H1 (cell line): ENCODE measurements around the gene TPRG1L. TPM values are rescaled to one million over a fixed set of nuclear protein-coding genes. Genes with fewer than 3 reads are reported as not detected.
A peak's percentile ranks its signal among the peaks of the same experiment; 100 is the strongest.

ENCODE experiments used
- CTCF ChIA-PET: fragments of 300-600 bp; sonication (Branson Sonifier 250); formaldehyde crosslinking; loops from one replicate; lab custom pipeline; 2021; ENCODE audit not compliant: partially characterized antibody; lab: Charles Lee
- POLR2A ChIA-PET: fragments of 300-600 bp; sonication (Branson Sonifier 250); formaldehyde crosslinking; loops from one replicate; lab custom pipeline; 2021; ENCODE audit warnings: inconsistent platforms; ENCODE audit not compliant: partially characterized antibody; lab: Charles Lee
- DNase-seq, 2 experiments: peaks; one replicate each; pipeline versions ENCODE4 v3.0.0 to v3.0.0-alpha.2; 2010 to 2022; ENCODE audit warnings: low spot score in 2 of 2, low read depth in 1 of 2, mixed read lengths in 1 of 2
- FAIRE-seq: peaks from 2 replicates; lab custom pipeline; 2011; peaks lifted over from hg19 to GRCh38; lab: Jason Lieb, UNC
- H2AFZ ChIP-seq: 2 replicates; pipeline ENCODE4 v1.8.1; 2012; ENCODE audit warnings: low read length, inconsistent platforms
- H2AK5ac ChIP-seq: 2 replicates; pipeline ENCODE4 v1.6.1; 2013; ENCODE audit warnings: low read depth, low read length
- H2BK120ac ChIP-seq: replicated peaks from 2 replicates; pipeline ENCODE3; 2013; ENCODE audit warnings: low read depth, low read length, inconsistent platforms
- H2BK12ac ChIP-seq: 2 replicates; pipeline ENCODE4 v1.6.1; 2013; ENCODE audit warnings: low read depth, low read length
- H2BK15ac ChIP-seq: 2 replicates; pipeline ENCODE4 v1.6.1; 2013; ENCODE audit warnings: low read length
- H2BK20ac ChIP-seq: 2 replicates; pipeline ENCODE4 v1.6.1; 2013; ENCODE audit warnings: low read length
- H2BK5ac ChIP-seq: 2 replicates; pipeline ENCODE4 v1.6.1; 2013; ENCODE audit warnings: low read depth, low read length
- H3K14ac ChIP-seq: 2 replicates; pipeline ENCODE4 v1.6.1; 2013; ENCODE audit warnings: inconsistent platforms; ENCODE audit not compliant: insufficient read length
- H3K18ac ChIP-seq: 2 replicates; pipeline ENCODE4 v1.6.1; 2013; ENCODE audit warnings: low read length; ENCODE audit errors: extremely low read depth
- H3K23ac ChIP-seq: 2 replicates; pipeline ENCODE4 v1.6.1; 2013; ENCODE audit warnings: inconsistent platforms; ENCODE audit not compliant: insufficient read length
- H3K23me2 ChIP-seq: 2 replicates; pipeline ENCODE4 v1.6.1; 2013; ENCODE audit warnings: low read depth, low read length
- H3K27ac ChIP-seq: 2 replicates; pipeline ENCODE4 v1.6.1; 2011; ENCODE audit warnings: low read depth, low read length, inconsistent platforms
- H3K27me3 ChIP-seq, 4 experiments: replicated peaks in 1 of 4; 1 replicate in 1 of 4; 2 replicates in 3 of 4; pipeline versions ENCODE4 v1.6.1 to v1.8.1; 2011 to 2013; ENCODE audit warnings: low read length in 3 of 4, mild to moderate bottlenecking in 3 of 4, inconsistent platforms in 2 of 4, mixed read lengths in 2 of 4, moderate library complexity in 1 of 4; ENCODE audit not compliant: control insufficient read depth in 3 of 4, insufficient read depth in 3 of 4; ENCODE audit errors: extremely low read depth in 1 of 4
- H3K36me3 ChIP-seq, 4 experiments: 2 replicates each; pipeline versions ENCODE4 v1.6.1 to v1.8.1; 2011 to 2013; ENCODE audit warnings: mild to moderate bottlenecking in 4 of 4, low read length in 3 of 4, moderate library complexity in 2 of 4, control low read depth in 1 of 4, inconsistent platforms in 1 of 4; ENCODE audit not compliant: insufficient read depth in 4 of 4, control insufficient read depth in 2 of 4
- H3K4ac ChIP-seq: replicated peaks from 2 replicates; pipeline ENCODE3; 2013; ENCODE audit warnings: low read length, low read depth, mixed read lengths, inconsistent platforms; ENCODE audit not compliant: insufficient read length
- H3K4me1 ChIP-seq, 4 experiments: replicated peaks in 1 of 4; 1 replicate in 1 of 4; 2 replicates in 3 of 4; pipeline versions ENCODE4 v1.6.1 to v1.8.1; 2011 to 2013; ENCODE audit warnings: low read length in 3 of 4, inconsistent platforms in 2 of 4, mixed read lengths in 1 of 4; ENCODE audit not compliant: insufficient read depth in 4 of 4, control insufficient read depth in 3 of 4
- H3K4me2 ChIP-seq, 2 experiments: 2 replicates each; pipeline versions ENCODE4 v1.6.1 to v1.8.1; 2011 to 2013; ENCODE audit warnings: low read depth in 2 of 2, low read length in 2 of 2, control low read depth in 1 of 2, inconsistent platforms in 1 of 2, mild to moderate bottlenecking in 1 of 2; ENCODE audit not compliant: insufficient read depth in 1 of 2
- H3K4me3 ChIP-seq, 4 experiments: fragments of 200-600, 300-600 bp in 1 of 4; sonication (generic), shearing (Covaris generic), sonication (Bioruptor Twin) in 1 of 4; 2 replicates each; pipeline versions ENCODE4 v1.5.1 to v1.8.1; 2011 to 2016; ENCODE audit warnings: low read length in 4 of 4, low read depth in 3 of 4, control low read depth in 2 of 4, inconsistent platforms in 2 of 4, mild to moderate bottlenecking in 2 of 4, mixed read lengths in 1 of 4, moderate library complexity in 1 of 4; ENCODE audit not compliant: insufficient read depth in 2 of 4; ENCODE audit errors: extremely low read depth in 1 of 4
- H3K56ac ChIP-seq: replicated peaks from 2 replicates; pipeline ENCODE3; 2013; ENCODE audit warnings: low read depth, mild to moderate bottlenecking, mixed read lengths, low read length, inconsistent platforms; ENCODE audit not compliant: insufficient read length
- H3K79me1 ChIP-seq: 2 replicates; pipeline ENCODE4 v1.6.1; 2013; ENCODE audit warnings: low read depth, low read length, control low read depth
- H3K79me2 ChIP-seq, 2 experiments: 2 replicates each; pipeline versions ENCODE4 v1.6.1 to v1.8.1; 2012 to 2013; ENCODE audit warnings: low read length in 2 of 2, mild to moderate bottlenecking in 2 of 2, inconsistent platforms in 1 of 2; ENCODE audit not compliant: insufficient read depth in 2 of 2, control insufficient read depth in 1 of 2
- H3K9ac ChIP-seq, 4 experiments: replicated peaks in 1 of 4; 1 replicate in 1 of 4; 2 replicates in 3 of 4; pipeline versions ENCODE4 v1.6.1 to v1.8.1; 2011 to 2013; ENCODE audit warnings: low read depth in 3 of 4, low read length in 3 of 4, control low read depth in 2 of 4, mild to moderate bottlenecking in 2 of 4, moderate library complexity in 2 of 4, inconsistent platforms in 1 of 4; ENCODE audit errors: extremely low read depth in 1 of 4
- H3K9me3 ChIP-seq, 2 experiments: 2 replicates each; pipeline versions ENCODE4 v1.6.1 to v1.8.1; 2012 to 2013; ENCODE audit warnings: mild to moderate bottlenecking in 2 of 2, moderate library complexity in 2 of 2, control low read depth in 1 of 2, inconsistent platforms in 1 of 2, low read depth in 1 of 2, low read length in 1 of 2, mixed read lengths in 1 of 2; ENCODE audit not compliant: insufficient read depth in 2 of 2
- H4K20me1 ChIP-seq, 2 experiments: replicated peaks in 1 of 2; 2 replicates each; pipeline versions ENCODE3 to v1.8.1; 2011 to 2013; ENCODE audit warnings: inconsistent platforms in 2 of 2, low read length in 2 of 2, mild to moderate bottlenecking in 1 of 2; ENCODE audit not compliant: insufficient read depth in 2 of 2, control insufficient read depth in 1 of 2
- H4K5ac ChIP-seq: 2 replicates; pipeline ENCODE4 v1.6.1; 2013; ENCODE audit warnings: low read length, low read depth, mixed read lengths, inconsistent platforms; ENCODE audit not compliant: insufficient read length
- H4K8ac ChIP-seq: 2 replicates; pipeline ENCODE4 v1.8.0; 2013; ENCODE audit warnings: mild to moderate bottlenecking, moderate library complexity, low read length, inconsistent platforms; ENCODE audit not compliant: insufficient read depth; ENCODE audit errors: extremely low read depth
- H4K91ac ChIP-seq: replicated peaks from 2 replicates; pipeline ENCODE3; 2013; ENCODE audit warnings: low read length, mixed read lengths, inconsistent platforms; ENCODE audit not compliant: insufficient read length
- BRCA1 ChIP-seq: IDR thresholded peaks from 2 replicates; pipeline ENCODE4 v1.6.1; 2012; ENCODE audit warnings: low read depth, low read length, improper control_type of control experiment
- GABPA ChIP-seq: IDR thresholded peaks from 2 replicates; pipeline ENCODE4 v1.6.1; 2011; ENCODE audit warnings: mild to moderate bottlenecking, low read length, moderate library complexity, borderline replicate concordance; ENCODE audit not compliant: insufficient read depth
- WGBS, 2 experiments: shearing (Covaris generic) in 1 of 2; methylation state at CpG; one replicate each; pipeline versions ENCODE4 v1.1.6 to v1.1.7; 2013 to 2015; ENCODE audit warnings: low lambda C conversion rate in 2 of 2, mixed read lengths in 2 of 2, inconsistent platforms in 1 of 2, low coverage in 1 of 2, missing lambda C conversion rate in 1 of 2; ENCODE audit not compliant: insufficient replicate concordance in 2 of 2, insufficient coverage in 1 of 2, insufficient read length in 1 of 2; ENCODE audit errors: extremely low coverage in 1 of 2, missing lambda C conversion rate in 1 of 2; 5-methylcytosine and 5-hydroxymethylcytosine counted together
- polyA plus RNA-seq, 7 experiments: library from polyadenylated mRNA; depleted of rRNA in 3 of 7; stranded (reverse) in 5 of 7; unstranded in 2 of 7; fragments of >200 nt in 5 of 7; fragments of 200-250 nt in 2 of 7; gene quantifications; 1 replicate in 5 of 7; 2 replicates in 1 of 7; 4 replicates in 1 of 7; pipeline versions ENCODE4 v1.2.1 to v1.2.3, GENCODE V29; 2011 to 2013; ENCODE audit warnings: missing spikeins in 2 of 7, mixed read lengths in 2 of 7
- total RNA-seq: library from RNA; stranded (reverse); fragmentation: NEBNext Ultra II Directional; extraction: Animal tissue kit (Norgen Biotek cat#: 25700); gene quantifications from 2 replicates; pipeline ENCODE4 v1.2.1, GENCODE V29; 2021

TPRG1L gene
- total and polyA plus RNA-seq, 2 of the 8 experiments (the other 6 are each of a cell fraction or from before 2014, with no cell fraction given), result 21.7 to 22.3 TPM

- Histone ChIP-seq H2BK20ac (no peak overlapping the region), H2BK5ac (peak overlapping the region; percentile 60), H3K4me2 (peak overlapping the region in 1 of 2 experiments; percentile 38; a peak in 1 of 4 replicates), H3K14ac (no peak overlapping the region), H4K5ac (peak overlapping the region; percentile 10), H3K79me2 (no peaks in the 10 kb centered on the region), H2BK12ac (0 out of 2 replicates have a peak overlapping the region, but pooled peaks have one; percentile 9)
- CTCF ChIA-PET, result interaction anchor here (0.8 to 4.8 kb wide), 12 partner anchors 10 to 199 kb away, joined by 3 to 22 read pairs (median 4); no protein-coding TSS in a partner anchor
- TF ChIP-seq GABPA, result 0 out of 2 replicates have a peak, but pooled peaks have one; percentile 17
- no peak for TF ChIP-seq BRCA1
- TF ChIP-seq, all 59 proteins: peak for 1
- Histone ChIP-seq H2BK15ac (no peak overlapping the region; the same call in 1 of the 2 replicates), H2BK120ac (no peak overlapping the region), H4K20me1 (peaks cover 4 to 12% of the 10 kb centered on the region in 2 experiments), H3K27me3 (no peaks in the 10 kb centered on the region), H3K79me1 (no peaks in the 10 kb centered on the region), H4K91ac (no peak overlapping the region), H3K18ac (peak overlapping the region; percentile 19; the same call in 1 of the 2 replicates), H3K23ac (no peak overlapping the region), H3K23me2 (no peaks in the 10 kb centered on the region), H4K8ac (peak overlapping the region; percentile 68; the same call in 1 of the 2 replicates), H2AK5ac (no peak overlapping the region), H3K4ac (peak overlapping the region; percentile 23), H3K36me3 (peaks cover 2 to 46% (median 15%) of the 10 kb centered on the region in 4 experiments), H3K9ac (peak overlapping the region in 2 of 4 experiments; percentile 4 to 28; a peak in 3 of 7 replicates), H3K4me1 (peaks cover 0 to 10% (median 2%) of the 10 kb centered on the region in 4 experiments; a peak in 3 of 7 replicates), H3K4me3 (no peak overlapping the region), H3K27ac (no peak overlapping the region; the same call in 1 of the 2 replicates), H2AFZ (no peak overlapping the region), H3K56ac (no peak overlapping the region), H3K9me3 (no peaks in the 10 kb centered on the region)
- FAIRE-seq (no peak), DNase-seq (no peak)
- POLR2A ChIA-PET, result interaction anchor here (0.9 to 1.1 kb wide), 2 partner anchors 17 to 132 kb away, joined by 3 to 4 read pairs; no protein-coding TSS in a partner anchor
- WGBS, 2 experiments, result 82% methylated on average over 34 of the region's 36 CpGs; no CpG with 5 or more reads in 1 of the 2 experiments
Observed at GRCh38 chr1:3631320-3632260, 6.8 kb downstream of the TPRG1L start.
